Hepatocyte (in vitro differentiated cells): ENCODE results near the gene CHN2. TPM values are rescaled to one million over a fixed set of nuclear protein-coding genes. Genes with fewer than 3 reads are reported as not detected.

Experiments used
- DNase-seq: peaks from one replicate; pipeline ENCODE4 v3.0.0-alpha.2; 2016; ENCODE audit warnings: low spot score
- H2AFZ ChIP-seq: fragments of 200-600 bp; sonication (generic); 2 replicates; pipeline ENCODE4 v1.6.0; 2016; ENCODE audit warnings: antibody characterized with exemption, mild to moderate bottlenecking
- H3K27ac ChIP-seq: fragments of 200-600 bp; sonication (generic); 2 replicates; pipeline ENCODE4 v1.5.1; 2016; ENCODE audit warnings: mild to moderate bottlenecking
- H3K27me3 ChIP-seq: fragments of 200-600 bp; sonication (generic); 2 replicates; pipeline ENCODE4 v1.6.1; 2016
- H3K36me3 ChIP-seq: fragments of 200-600 bp; sonication (generic); replicated peaks from 2 replicates; pipeline ENCODE4 v1.5.1; 2016; ENCODE audit warnings: low read depth; ENCODE audit not compliant: insufficient read depth
- H3K4me1 ChIP-seq: fragments of 200-600 bp; sonication (generic); 2 replicates; pipeline ENCODE4 v1.5.1; 2016; ENCODE audit warnings: mild to moderate bottlenecking, moderate library complexity; ENCODE audit not compliant: insufficient read depth
- H3K4me2 ChIP-seq: fragments of 200-600 bp; sonication (generic); 2 replicates; pipeline ENCODE4 v1.6.0; 2016
- H3K4me3 ChIP-seq: fragments of 200-600 bp; sonication (generic); 2 replicates; pipeline ENCODE4 v1.5.1; 2016; ENCODE audit warnings: mild to moderate bottlenecking
- H3K79me2 ChIP-seq: fragments of 200-600 bp; sonication (generic); 2 replicates; pipeline ENCODE4 v1.6.0; 2017; ENCODE audit warnings: mild to moderate bottlenecking
- H3K9me2 ChIP-seq: fragments of 200-600 bp; sonication (generic); replicated peaks from 2 replicates; pipeline ENCODE4 v1.6.0; 2017; ENCODE audit warnings: mild to moderate bottlenecking; ENCODE audit not compliant: insufficient read depth
- H3K9me3 ChIP-seq: fragments of 200-600 bp; sonication (generic); 2 replicates; pipeline ENCODE4 v1.5.1; 2016; ENCODE audit warnings: low read depth, mild to moderate bottlenecking
- H4K20me1 ChIP-seq: fragments of 200-600 bp; sonication (generic); 2 replicates; pipeline ENCODE4 v1.6.0; 2016; ENCODE audit warnings: mild to moderate bottlenecking; ENCODE audit not compliant: insufficient read depth, poor library complexity, severe bottlenecking
- EZH2 ChIP-seq: fragments of 200-600 bp; sonication (generic); IDR thresholded peaks from 2 replicates; pipeline ENCODE4 v1.6.1; 2016; ENCODE audit warnings: antibody characterized with exemption, mild to moderate bottlenecking, borderline replicate concordance
- EZH2phosphoT487 ChIP-seq: fragments of 200-600 bp; sonication (generic); IDR thresholded peaks from one replicate; pipeline ENCODE4 v1.6.1; 2018; ENCODE audit warnings: antibody characterized with exemption, mild to moderate bottlenecking, low read depth, moderate library complexity; ENCODE audit not compliant: unreplicated experiment, severe bottlenecking
- WGBS: methylation state at CpG from one replicate; pipeline ENCODE4 v1.1.6; 2016; ENCODE audit warnings: low lambda C conversion rate; ENCODE audit errors: missing lambda C conversion rate; 5-methylcytosine and 5-hydroxymethylcytosine counted together
- polyA plus RNA-seq: library from polyadenylated mRNA; unstranded; fragments of >200 nt; fragmentation: Nextera tagmentation; extraction: Ambion mirVana; gene quantifications from 2 replicates; pipeline ENCODE4 v1.2.1, GENCODE V29; 2016
- total RNA-seq: library from RNA; depleted of rRNA; stranded (reverse); fragments of >200 nt; gene quantifications from 2 replicates; pipeline ENCODE4 v1.2.3, GENCODE V29; 2014
- TF ChIP-seq, protein P1 (sequence below): fragments of 200-600 bp; sonication (generic); IDR thresholded peaks from 2 replicates; pipeline ENCODE4 v1.5.1; 2016; ENCODE audit warnings: antibody characterized with exemption, mild to moderate bottlenecking; ENCODE audit not compliant: poor library complexity

CHN2 gene
- total and polyA plus RNA-seq, 2 experiments from 2014 or later, result 8.7 to 12.3 TPM

DNA sequence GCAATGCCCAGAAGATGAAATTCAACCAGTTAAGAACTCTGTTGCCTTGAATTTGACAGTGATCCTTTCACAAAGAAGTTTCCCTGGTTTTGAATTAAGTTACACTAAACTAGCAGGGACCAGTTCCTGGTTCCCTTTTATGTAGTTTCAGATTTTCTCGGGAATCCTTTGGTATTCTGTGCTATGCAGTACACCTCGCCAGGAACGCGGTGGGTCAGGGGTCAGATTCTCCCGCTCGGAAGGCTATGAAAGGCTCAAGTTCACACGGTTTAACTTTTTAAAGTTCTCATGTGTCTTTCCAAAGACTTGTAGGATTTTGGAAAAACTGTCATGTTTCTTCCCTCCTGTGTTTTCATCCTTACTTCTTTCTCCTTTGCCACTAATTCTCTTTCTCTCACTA is 264.4 kb downstream of the CHN2 start:
- WGBS, result 76% methylated on average over 7 of the region's 7 CpGs
- no peak overlapping the region for H3K4me3 ChIP-seq
- H3K4me2 ChIP-seq, result no peak overlapping the region
- H3K9me3 ChIP-seq, result no peaks in the 10 kb centered on the region
- H3K27ac ChIP-seq, result no peak overlapping the region
- no peaks in the 10 kb centered on the region for H3K79me2 ChIP-seq
- no peaks in the 10 kb centered on the region for H3K4me1 ChIP-seq
- no peaks in the 10 kb centered on the region for H3K9me2 ChIP-seq
- H3K36me3 ChIP-seq, result no peaks in the 10 kb centered on the region
- no peak for DNase-seq
- TF ChIP-seq EZH2 (no peak), EZH2phosphoT487 (no peak)
- TF ChIP-seq, protein P1, sequence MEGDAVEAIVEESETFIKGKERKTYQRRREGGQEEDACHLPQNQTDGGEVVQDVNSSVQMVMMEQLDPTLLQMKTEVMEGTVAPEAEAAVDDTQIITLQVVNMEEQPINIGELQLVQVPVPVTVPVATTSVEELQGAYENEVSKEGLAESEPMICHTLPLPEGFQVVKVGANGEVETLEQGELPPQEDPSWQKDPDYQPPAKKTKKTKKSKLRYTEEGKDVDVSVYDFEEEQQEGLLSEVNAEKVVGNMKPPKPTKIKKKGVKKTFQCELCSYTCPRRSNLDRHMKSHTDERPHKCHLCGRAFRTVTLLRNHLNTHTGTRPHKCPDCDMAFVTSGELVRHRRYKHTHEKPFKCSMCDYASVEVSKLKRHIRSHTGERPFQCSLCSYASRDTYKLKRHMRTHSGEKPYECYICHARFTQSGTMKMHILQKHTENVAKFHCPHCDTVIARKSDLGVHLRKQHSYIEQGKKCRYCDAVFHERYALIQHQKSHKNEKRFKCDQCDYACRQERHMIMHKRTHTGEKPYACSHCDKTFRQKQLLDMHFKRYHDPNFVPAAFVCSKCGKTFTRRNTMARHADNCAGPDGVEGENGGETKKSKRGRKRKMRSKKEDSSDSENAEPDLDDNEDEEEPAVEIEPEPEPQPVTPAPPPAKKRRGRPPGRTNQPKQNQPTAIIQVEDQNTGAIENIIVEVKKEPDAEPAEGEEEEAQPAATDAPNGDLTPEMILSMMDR, result no peak
- no peaks in the 10 kb centered on the region for H3K27me3 ChIP-seq
- no peaks in the 10 kb centered on the region for H4K20me1 ChIP-seq
- no peak overlapping the region for H2AFZ ChIP-seq

DNA sequence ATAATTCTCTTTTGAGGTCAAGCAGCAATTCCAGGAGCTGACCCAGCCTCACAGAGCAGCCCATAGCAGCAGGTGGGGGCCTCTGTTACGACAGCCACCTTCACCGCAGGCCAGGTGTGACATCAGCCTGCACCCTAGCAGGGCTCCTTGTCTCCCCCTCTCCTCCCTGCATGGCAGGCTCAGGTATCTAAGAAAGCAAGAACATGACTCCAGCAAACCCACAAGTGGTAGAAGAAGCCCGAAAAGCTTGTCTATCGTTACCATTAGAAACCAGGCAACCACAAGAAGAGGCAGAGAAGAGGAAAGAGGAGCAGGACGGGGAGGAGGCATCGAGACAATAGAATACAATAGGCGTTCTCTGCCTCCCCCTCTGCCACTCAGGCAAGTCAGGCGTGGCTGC is 265.0 kb downstream of the CHN2 start:
- Histone ChIP-seq H3K4me1 (no peaks in the 10 kb centered on the region), H3K27ac (no peak overlapping the region), H3K9me3 (no peaks in the 10 kb centered on the region), H3K79me2 (no peaks in the 10 kb centered on the region), H4K20me1 (no peaks in the 10 kb centered on the region), H3K36me3 (no peaks in the 10 kb centered on the region), H3K4me3 (no peak overlapping the region), H3K4me2 (no peak overlapping the region), H3K27me3 (no peaks in the 10 kb centered on the region), H3K9me2 (no peaks in the 10 kb centered on the region), H2AFZ (no peak overlapping the region)
- 85% methylated on average over 8 of the region's 8 CpGs for WGBS
- TF ChIP-seq, protein P1, result no peak
- TF ChIP-seq EZH2 (no peak), EZH2phosphoT487 (no peak)
- DNase-seq, result no peak

DNA sequence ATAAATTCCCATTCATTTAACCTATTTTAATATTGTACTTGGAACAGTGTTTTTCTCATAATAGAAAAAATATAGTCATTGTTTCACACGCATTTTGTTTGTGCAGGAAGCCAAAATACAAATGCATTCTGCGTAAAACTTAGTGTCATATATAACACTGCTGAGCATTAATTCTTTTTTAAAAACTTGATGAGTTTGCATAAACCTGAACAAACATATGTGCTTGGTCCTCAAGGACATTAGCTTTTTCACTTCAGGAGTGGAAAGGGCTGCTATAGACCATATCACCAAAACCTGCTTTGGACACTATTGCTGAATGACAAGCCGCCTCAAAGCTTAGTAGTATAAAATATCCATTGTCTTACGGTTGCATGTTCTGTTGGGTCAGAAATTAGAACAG is 267.4 kb downstream of the CHN2 start:
- H4K20me1 ChIP-seq, result no peaks in the 10 kb centered on the region
- H3K27me3 ChIP-seq, result no peaks in the 10 kb centered on the region
- 98% methylated on average over 4 of the region's 4 CpGs for WGBS
- no peaks in the 10 kb centered on the region for H3K9me2 ChIP-seq
- no peak for DNase-seq
- no peaks in the 10 kb centered on the region for H3K79me2 ChIP-seq
- H3K4me3 ChIP-seq, result no peak overlapping the region
- H3K4me2 ChIP-seq, result no peak overlapping the region
- no peaks in the 10 kb centered on the region for H3K4me1 ChIP-seq
- H3K27ac ChIP-seq, result no peak overlapping the region
- no peak for TF ChIP-seq EZH2phosphoT487
- H3K36me3 ChIP-seq, result no peaks in the 10 kb centered on the region
- no peak overlapping the region for H2AFZ ChIP-seq
- H3K9me3 ChIP-seq, result no peaks in the 10 kb centered on the region

DNA sequence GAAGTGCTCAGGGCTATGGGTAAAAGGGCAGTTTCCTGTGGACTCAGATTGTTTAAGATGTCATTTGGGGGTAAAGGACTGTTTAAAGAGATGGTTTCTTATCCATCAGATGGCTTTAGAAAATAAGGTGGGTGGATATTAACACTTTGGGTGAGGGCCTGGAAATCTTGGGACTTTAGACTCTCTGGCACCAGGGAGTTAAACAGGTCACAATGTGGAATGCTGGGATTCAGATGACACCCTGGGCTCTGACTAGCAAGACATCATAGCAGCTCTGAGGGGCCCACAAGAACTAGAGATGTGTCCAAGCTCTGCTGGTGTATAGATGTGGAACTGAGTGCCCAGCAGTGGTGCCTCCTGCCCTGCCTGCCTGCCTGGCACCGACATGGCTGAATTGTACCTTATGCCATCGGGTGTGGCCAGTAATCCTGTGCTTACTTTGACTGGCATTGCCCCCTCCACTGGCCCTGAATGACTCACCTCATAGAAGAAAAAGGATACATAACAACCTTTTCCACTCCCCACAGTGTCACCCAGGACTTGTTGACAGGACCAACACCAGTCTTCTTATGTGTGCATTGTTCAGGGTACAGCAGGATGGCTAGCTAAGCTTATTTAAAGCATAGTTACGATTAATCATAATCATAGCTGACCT is 269.1 kb downstream of the CHN2 start:
- peaks cover 6% of the 10 kb centered on the region for H3K4me1 ChIP-seq
- H2AFZ ChIP-seq, result no peak overlapping the region
- no peak overlapping the region for H3K4me2 ChIP-seq
- no peaks in the 10 kb centered on the region for H3K79me2 ChIP-seq
- no peaks in the 10 kb centered on the region for H3K9me2 ChIP-seq
- TF ChIP-seq EZH2phosphoT487, result no peak
- TF ChIP-seq, protein P1, result no peak
- no peak for TF ChIP-seq EZH2
- H4K20me1 ChIP-seq, result no peaks in the 10 kb centered on the region
- H3K4me3 ChIP-seq, result no peak overlapping the region
- 96% methylated on average over 3 of the region's 3 CpGs for WGBS
- H3K27ac ChIP-seq, result no peak overlapping the region
- H3K9me3 ChIP-seq, result no peaks in the 10 kb centered on the region
- H3K36me3 ChIP-seq, result no peaks in the 10 kb centered on the region
- no peak for DNase-seq
- no peaks in the 10 kb centered on the region for H3K27me3 ChIP-seq
